HEK293 (cell line): ENCODE measurements around the gene NUDT3.

Experiments used
- KLF10 ChIP-seq: fragments of 450-650 bp; IDR thresholded peaks from 2 replicates; pipeline ENCODE4 v1.5.1; 2018; ENCODE audit warnings: missing biosample characterization, mild to moderate bottlenecking, missing genetic modification characterization
- KLF16 ChIP-seq: fragments of 450-650 bp; formaldehyde crosslinking; IDR thresholded peaks from 2 replicates; pipeline ENCODE4 v1.5.1; 2017; ENCODE audit warnings: missing biosample characterization, missing genetic modification characterization
- ZFP37 ChIP-seq: fragments of 450-650 bp; formaldehyde crosslinking; IDR thresholded peaks from 2 replicates; pipeline ENCODE4 v1.5.1; 2016; ENCODE audit warnings: missing biosample characterization, missing genetic modification characterization
- ZIC2 ChIP-seq: fragments of 450-650 bp; formaldehyde crosslinking; IDR thresholded peaks from 2 replicates; pipeline ENCODE4 v1.5.1; 2016; ENCODE audit warnings: missing biosample characterization, missing genetic modification characterization
- ZNF140 ChIP-seq: fragments of 450-650 bp; formaldehyde crosslinking; IDR thresholded peaks from 2 replicates; pipeline ENCODE4 v1.5.1; 2016; ENCODE audit warnings: missing biosample characterization, missing genetic modification characterization
- ZNF146 ChIP-seq: fragments of 450-650 bp; formaldehyde crosslinking; IDR thresholded peaks from 2 replicates; pipeline ENCODE4 v1.5.1; 2016; ENCODE audit warnings: missing biosample characterization, missing genetic modification characterization
- ZNF404 ChIP-seq: fragments of 450-650 bp; formaldehyde crosslinking; IDR thresholded peaks from 2 replicates; pipeline ENCODE4 v1.5.1; 2017; ENCODE audit warnings: missing biosample characterization, missing genetic modification characterization
- ZNF416 ChIP-seq: fragments of 450-650 bp; formaldehyde crosslinking; IDR thresholded peaks from 2 replicates; pipeline ENCODE4 v1.5.1; 2016; ENCODE audit warnings: missing biosample characterization, missing genetic modification characterization
- ZNF521 ChIP-seq: fragments of 450-650 bp; formaldehyde crosslinking; IDR thresholded peaks from 2 replicates; pipeline ENCODE4 v1.5.1; 2017; ENCODE audit warnings: missing biosample characterization, mild to moderate bottlenecking, missing genetic modification characterization
- TF ChIP-seq, protein P1 (sequence below): fragments of 450-650 bp; formaldehyde crosslinking; IDR thresholded peaks from 2 replicates; pipeline ENCODE4 v1.5.1; 2016; ENCODE audit warnings: missing biosample characterization, missing genetic modification characterization
- TF ChIP-seq, protein P2 (sequence below): fragments of 450-650 bp; formaldehyde crosslinking; IDR thresholded peaks from 2 replicates; pipeline ENCODE4 v1.5.1; 2016; ENCODE audit warnings: missing biosample characterization, missing genetic modification characterization

DNA sequence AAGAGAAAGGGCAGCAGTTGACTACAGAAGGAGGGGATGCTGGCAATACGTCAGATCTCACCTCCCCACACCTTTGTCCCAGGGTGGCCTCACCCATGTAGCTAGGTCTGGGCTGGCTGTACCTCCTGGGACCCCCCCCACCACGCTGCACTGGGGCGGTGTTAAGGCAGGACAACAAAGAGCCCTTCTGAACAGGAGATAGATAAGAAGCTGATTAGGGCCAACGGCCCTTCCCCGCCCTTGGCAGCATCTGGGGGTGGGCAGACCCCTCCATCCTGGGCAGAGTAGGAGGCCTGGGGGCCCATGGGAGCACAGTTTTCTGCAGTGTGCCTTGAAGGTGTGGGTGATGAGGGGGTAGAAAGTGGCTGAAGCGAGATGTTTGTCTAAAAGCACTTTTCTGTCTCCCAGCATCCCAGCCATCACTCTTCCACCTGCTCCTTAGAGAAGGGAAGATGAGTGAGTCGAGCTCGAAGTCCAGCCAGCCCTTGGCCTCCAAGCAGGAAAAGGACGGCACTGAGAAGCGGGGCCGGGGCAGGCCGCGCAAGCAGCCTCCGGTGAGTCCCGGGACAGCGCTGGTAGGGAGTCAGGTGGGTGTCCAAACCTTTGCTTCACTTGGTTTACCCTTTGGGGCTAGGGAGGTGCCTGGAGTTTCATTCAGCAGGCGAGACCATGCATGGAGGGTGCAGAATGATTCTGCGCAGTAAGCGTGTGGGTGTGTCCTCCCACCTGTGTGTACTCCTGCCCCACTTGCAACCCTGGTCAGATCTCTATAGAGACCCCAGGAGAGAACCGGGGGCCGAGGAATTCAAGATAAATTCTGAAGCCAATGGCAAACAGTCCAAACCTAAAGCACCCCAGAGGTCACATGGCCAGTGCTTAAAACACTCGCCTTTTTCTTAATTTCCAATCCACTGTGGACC lies 151.9 kb downstream of the NUDT3 start:
- TF ChIP-seq ZNF146 (tag by site-specific recombination) (no peak), ZNF404 (no peak), KLF16 (tag by site-specific recombination) (no peak), ZNF416 (no peak), ZNF140 (tag by site-specific recombination) (no peak), ZNF521 (tag by site-specific recombination) (no peak), KLF10 (tag by site-specific recombination) (no peak), ZFP37 (tag by site-specific recombination) (no peak), ZIC2 (no peak)
- TF ChIP-seq, protein P1, sequence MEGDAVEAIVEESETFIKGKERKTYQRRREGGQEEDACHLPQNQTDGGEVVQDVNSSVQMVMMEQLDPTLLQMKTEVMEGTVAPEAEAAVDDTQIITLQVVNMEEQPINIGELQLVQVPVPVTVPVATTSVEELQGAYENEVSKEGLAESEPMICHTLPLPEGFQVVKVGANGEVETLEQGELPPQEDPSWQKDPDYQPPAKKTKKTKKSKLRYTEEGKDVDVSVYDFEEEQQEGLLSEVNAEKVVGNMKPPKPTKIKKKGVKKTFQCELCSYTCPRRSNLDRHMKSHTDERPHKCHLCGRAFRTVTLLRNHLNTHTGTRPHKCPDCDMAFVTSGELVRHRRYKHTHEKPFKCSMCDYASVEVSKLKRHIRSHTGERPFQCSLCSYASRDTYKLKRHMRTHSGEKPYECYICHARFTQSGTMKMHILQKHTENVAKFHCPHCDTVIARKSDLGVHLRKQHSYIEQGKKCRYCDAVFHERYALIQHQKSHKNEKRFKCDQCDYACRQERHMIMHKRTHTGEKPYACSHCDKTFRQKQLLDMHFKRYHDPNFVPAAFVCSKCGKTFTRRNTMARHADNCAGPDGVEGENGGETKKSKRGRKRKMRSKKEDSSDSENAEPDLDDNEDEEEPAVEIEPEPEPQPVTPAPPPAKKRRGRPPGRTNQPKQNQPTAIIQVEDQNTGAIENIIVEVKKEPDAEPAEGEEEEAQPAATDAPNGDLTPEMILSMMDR, result no peak
- TF ChIP-seq, protein P2, sequence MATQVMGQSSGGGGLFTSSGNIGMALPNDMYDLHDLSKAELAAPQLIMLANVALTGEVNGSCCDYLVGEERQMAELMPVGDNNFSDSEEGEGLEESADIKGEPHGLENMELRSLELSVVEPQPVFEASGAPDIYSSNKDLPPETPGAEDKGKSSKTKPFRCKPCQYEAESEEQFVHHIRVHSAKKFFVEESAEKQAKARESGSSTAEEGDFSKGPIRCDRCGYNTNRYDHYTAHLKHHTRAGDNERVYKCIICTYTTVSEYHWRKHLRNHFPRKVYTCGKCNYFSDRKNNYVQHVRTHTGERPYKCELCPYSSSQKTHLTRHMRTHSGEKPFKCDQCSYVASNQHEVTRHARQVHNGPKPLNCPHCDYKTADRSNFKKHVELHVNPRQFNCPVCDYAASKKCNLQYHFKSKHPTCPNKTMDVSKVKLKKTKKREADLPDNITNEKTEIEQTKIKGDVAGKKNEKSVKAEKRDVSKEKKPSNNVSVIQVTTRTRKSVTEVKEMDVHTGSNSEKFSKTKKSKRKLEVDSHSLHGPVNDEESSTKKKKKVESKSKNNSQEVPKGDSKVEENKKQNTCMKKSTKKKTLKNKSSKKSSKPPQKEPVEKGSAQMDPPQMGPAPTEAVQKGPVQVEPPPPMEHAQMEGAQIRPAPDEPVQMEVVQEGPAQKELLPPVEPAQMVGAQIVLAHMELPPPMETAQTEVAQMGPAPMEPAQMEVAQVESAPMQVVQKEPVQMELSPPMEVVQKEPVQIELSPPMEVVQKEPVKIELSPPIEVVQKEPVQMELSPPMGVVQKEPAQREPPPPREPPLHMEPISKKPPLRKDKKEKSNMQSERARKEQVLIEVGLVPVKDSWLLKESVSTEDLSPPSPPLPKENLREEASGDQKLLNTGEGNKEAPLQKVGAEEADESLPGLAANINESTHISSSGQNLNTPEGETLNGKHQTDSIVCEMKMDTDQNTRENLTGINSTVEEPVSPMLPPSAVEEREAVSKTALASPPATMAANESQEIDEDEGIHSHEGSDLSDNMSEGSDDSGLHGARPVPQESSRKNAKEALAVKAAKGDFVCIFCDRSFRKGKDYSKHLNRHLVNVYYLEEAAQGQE, result no peak
